ENCODE results near the gene BRD4.

DNA sequence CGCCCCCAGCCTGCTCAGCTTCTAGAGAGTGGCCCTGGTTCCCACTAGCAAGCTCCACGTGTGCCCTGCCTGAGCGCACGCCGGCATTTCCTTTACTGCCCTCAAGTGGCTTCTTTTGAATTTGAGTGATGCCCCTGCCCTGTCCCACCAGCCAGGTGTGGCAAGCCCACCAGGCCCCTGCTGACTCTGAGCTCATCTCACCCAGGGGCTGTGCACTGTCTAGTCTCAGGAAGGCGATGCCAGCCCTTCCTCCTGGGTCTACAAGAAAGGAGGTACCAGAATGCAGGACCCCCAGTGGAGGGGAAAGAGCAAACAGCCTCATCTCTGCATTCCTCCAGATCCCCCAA lies 82.8 kb downstream of the BRD4 start:
- TF ChIP-seq TCF12 (IDR thresholded peaks at IDR 0.05; ENCODE audit: low read depth), result no peak
- TF ChIP-seq CEBPB (IDR thresholded peaks at IDR 0.05), result no peak
- TF ChIP-seq NFIC (IDR thresholded peaks at IDR 0.05), result no peak
- no peak for TF ChIP-seq FOXM1 (IDR thresholded peaks at IDR 0.05; ENCODE audit: borderline replicate concordance, low read depth)
